Measurements from ENCODE around the gene ISYNA1. TPM values are rescaled to one million over a fixed set of nuclear protein-coding genes. Genes with fewer than 3 reads are reported as not detected.
A peak's percentile ranks its signal among the peaks of the same experiment; 100 is the strongest.

ISYNA1 gene
- total and polyA plus RNA-seq, 7 donors = 6.3 to 17.0 (median 9.8) TPM

DNA sequence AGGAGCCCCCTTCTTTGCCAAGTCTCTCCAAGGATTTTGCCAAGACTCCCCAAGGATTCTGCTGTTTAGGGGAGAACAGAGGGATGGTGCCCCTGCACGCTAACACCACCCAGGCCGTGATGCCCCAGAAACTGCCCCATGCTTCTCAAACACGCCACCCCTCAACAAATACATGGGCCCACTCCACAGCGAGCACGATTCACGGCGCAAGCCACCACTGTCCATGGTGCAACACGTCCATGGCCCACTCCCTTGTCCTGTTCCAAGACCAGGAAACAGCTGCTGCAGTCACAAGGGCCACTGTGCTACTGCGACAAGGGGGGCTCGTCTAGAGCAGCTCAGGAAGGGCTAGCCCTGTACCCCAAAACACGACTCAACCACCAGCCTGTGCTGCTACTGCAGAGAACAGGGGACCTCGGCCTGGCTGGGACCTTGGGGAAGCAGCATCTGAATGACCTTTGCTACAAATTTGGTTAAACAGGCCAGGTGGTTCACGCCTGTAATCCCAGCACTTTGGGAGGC is 36.5 kb upstream of the ISYNA1 start:
- Histone ChIP-seq H3K9me3 (no peaks in the 10 kb centered on the region), H3K36me3 (ENCODE audit: insufficient read depth in 1 of 2, low read depth in 1 of 2) (peaks cover 0 to 22% of the 10 kb centered on the region in 2 donors), H3K4me1 (peaks cover 79% of the 10 kb centered on the region), H3K27ac (peak overlapping the region; percentile 25), H3K4me3 (no peak overlapping the region), H3K27me3 (ENCODE audit: insufficient read depth in 3 of 3, low read length in 2 of 3) (no peaks in the 10 kb centered on the region)
- ATAC-seq (no peak), DNase-seq (peak in 1 of 2 donors; percentile 44)
- no peak for TF ChIP-seq CTCF (IDR thresholded peaks at IDR 0.05)
- intact Hi-C loops (cut with DNase I) = loop anchor here in 1 of 2 donors (5.0 kb wide), 1 partner anchor 98 kb away; the partner anchor contains the start of gene UBA52
- 82 to 89% (median 86%) methylated on average over 13 of the region's 13 CpGs for WGBS, 3 donors

DNA sequence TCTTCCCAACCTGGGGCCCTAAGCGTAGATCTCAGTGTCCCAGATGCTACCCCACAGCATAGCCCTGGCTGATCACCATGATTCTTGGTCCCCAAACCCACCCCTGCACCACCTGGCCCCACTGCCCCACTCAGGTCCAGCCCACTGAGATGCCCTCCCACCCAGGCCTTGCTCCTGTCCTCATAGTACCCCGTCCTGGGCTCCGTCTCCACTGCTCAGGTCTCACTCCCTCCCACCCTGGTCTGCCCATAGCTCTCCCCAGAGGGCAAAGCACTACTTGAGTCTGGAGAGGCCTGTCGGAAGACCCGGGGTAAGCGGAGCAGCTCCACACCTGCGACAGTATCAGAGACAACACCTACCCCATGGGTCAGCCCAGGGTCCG is 35.8 kb upstream of the ISYNA1 start:
- TF ChIP-seq CTCF (IDR thresholded peaks at IDR 0.05) = no peak
- no peak for DNase-seq
- intact Hi-C loops (cut with DNase I) = loop anchor here in 1 of 2 donors (5.0 kb wide), 1 partner anchor 99 kb away; the partner anchor contains the start of gene UBA52
- WGBS, 3 donors = 91 to 96% (median 94%) methylated on average over 8 of the region's 8 CpGs
- no peak for ATAC-seq
- peak overlapping the region; percentile 25 for H3K27ac ChIP-seq
- no peak overlapping the region for H3K4me3 ChIP-seq
- no peaks in the 10 kb centered on the region for H3K27me3 ChIP-seq (ENCODE audit: insufficient read depth in 3 of 3, low read length in 2 of 3)
- peaks cover 0 to 22% of the 10 kb centered on the region in 2 donors for H3K36me3 ChIP-seq (ENCODE audit: insufficient read depth in 1 of 2, low read depth in 1 of 2)
- H3K4me1 ChIP-seq = peaks cover 79% of the 10 kb centered on the region
- no peaks in the 10 kb centered on the region for H3K9me3 ChIP-seq

- WGBS, 3 donors = 61 to 69% (median 63%) methylated on average over 8 of the region's 8 CpGs
- Histone ChIP-seq H3K4me3 (no peak overlapping the region), H3K27me3 (ENCODE audit: insufficient read depth in 3 of 3, low read length in 2 of 3) (no peaks in the 10 kb centered on the region), H3K27ac (peak overlapping the region; percentile 23), H3K4me1 (peaks cover 79% of the 10 kb centered on the region), H3K36me3 (ENCODE audit: insufficient read depth in 1 of 2, low read depth in 1 of 2) (peaks cover 0 to 22% of the 10 kb centered on the region in 2 donors), H3K9me3 (no peaks in the 10 kb centered on the region)
- ATAC-seq (no peak), DNase-seq (no peak)
- TF ChIP-seq CTCF (IDR thresholded peaks at IDR 0.05) = no peak
- intact Hi-C loops (cut with DNase I) = loop anchor here in 1 of 2 donors (5.0 kb wide), 1 partner anchor 99 kb away; the partner anchor contains the start of gene UBA52
These were observed 35.2 kb upstream of the ISYNA1 start for GRCh38 chr19:18473003-18473705.

DNA sequence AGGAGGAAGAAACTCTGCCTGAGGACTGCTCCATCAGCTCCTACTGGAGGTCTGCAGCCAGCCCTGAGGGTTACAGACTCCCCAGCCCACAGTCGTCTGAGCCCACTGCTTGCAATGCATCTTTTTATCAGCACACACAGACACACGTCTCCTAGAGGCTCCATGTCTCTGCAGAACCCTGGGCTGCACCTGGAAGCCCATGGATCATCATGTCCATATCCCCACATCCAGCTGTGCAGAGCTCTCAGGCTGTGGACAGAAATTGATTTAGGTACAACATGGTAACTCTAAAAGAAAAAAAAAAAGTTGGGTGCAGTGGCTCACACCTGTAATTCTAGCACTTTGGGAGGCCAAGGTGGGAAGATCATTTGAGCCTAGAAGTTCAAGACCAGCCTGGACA is 32.9 kb upstream of the ISYNA1 start:
- WGBS, 3 donors = 71 to 85% (median 79%) methylated on average over 2 of the region's 2 CpGs
- peaks cover 0 to 22% of the 10 kb centered on the region in 2 donors for H3K36me3 ChIP-seq (ENCODE audit: insufficient read depth in 1 of 2, low read depth in 1 of 2)
- H3K27me3 ChIP-seq (ENCODE audit: insufficient read depth in 3 of 3, low read length in 2 of 3) = no peaks in the 10 kb centered on the region
- ATAC-seq = no peak
- intact Hi-C loops (cut with DNase I) = loop anchor here in 1 of 2 donors (5.0 kb wide), 1 partner anchor 102 kb away; the partner anchor contains the start of gene UBA52
- no peak for TF ChIP-seq CTCF (IDR thresholded peaks at IDR 0.05)
- peak overlapping the region; percentile 78 for H3K27ac ChIP-seq
- H3K4me1 ChIP-seq = peaks cover 75% of the 10 kb centered on the region
- no peak for DNase-seq
- H3K9me3 ChIP-seq = no peaks in the 10 kb centered on the region
- H3K4me3 ChIP-seq = no peak overlapping the region
